Measurements from ENCODE around the gene ZBTB7A. TPM values are rescaled to one million over a fixed set of nuclear protein-coding genes. Genes with fewer than 3 reads are reported as not detected.

ZBTB7A gene
- total RNA-seq, 2 donors from 2014 or later: 110 to 123 TPM

DNA sequence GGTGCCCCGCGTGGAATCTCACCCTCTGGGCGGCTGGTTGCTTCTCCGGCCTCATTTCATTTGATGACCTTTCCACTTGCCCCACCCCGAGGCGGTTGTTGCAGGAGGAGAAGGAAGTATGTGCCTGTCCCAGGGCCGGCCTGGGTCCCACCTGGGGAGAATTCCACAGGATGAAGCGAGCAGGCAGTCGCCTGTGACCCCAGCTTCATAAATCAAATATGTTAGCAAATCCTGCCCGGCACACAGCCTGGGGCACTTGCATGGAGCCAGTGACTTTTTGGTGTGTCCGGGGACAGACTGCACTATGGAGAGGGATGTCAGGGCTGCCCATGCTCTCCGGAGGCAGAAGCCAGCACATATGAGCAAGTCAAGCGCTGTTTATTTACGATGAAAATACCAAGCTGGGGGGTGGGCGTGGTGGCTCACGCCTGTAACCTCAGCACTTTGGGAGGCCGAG is 19.7 kb upstream of the ZBTB7A start:
- Histone ChIP-seq H3K9me3 (no peaks in the 10 kb centered on the region), H3K9ac (ENCODE audit: low read depth in 2 of 2, low read length in 2 of 2) (peak overlapping the region; percentile 50 to 55), H3K4me1 (peaks cover 26% of the 10 kb centered on the region), H3K27me3 (no peaks in the 10 kb centered on the region), H3K27ac (peak overlapping the region; percentile 86), H3K4me3 (no peak overlapping the region), H3K36me3 (no peaks in the 10 kb centered on the region)
- DNase-seq: peak; percentile 88
- intact Hi-C loops (cut with DNase I): no loop called here
- TF ChIP-seq, protein P1, sequence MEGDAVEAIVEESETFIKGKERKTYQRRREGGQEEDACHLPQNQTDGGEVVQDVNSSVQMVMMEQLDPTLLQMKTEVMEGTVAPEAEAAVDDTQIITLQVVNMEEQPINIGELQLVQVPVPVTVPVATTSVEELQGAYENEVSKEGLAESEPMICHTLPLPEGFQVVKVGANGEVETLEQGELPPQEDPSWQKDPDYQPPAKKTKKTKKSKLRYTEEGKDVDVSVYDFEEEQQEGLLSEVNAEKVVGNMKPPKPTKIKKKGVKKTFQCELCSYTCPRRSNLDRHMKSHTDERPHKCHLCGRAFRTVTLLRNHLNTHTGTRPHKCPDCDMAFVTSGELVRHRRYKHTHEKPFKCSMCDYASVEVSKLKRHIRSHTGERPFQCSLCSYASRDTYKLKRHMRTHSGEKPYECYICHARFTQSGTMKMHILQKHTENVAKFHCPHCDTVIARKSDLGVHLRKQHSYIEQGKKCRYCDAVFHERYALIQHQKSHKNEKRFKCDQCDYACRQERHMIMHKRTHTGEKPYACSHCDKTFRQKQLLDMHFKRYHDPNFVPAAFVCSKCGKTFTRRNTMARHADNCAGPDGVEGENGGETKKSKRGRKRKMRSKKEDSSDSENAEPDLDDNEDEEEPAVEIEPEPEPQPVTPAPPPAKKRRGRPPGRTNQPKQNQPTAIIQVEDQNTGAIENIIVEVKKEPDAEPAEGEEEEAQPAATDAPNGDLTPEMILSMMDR (IDR thresholded peaks at IDR 0.05): no peak

DNA sequence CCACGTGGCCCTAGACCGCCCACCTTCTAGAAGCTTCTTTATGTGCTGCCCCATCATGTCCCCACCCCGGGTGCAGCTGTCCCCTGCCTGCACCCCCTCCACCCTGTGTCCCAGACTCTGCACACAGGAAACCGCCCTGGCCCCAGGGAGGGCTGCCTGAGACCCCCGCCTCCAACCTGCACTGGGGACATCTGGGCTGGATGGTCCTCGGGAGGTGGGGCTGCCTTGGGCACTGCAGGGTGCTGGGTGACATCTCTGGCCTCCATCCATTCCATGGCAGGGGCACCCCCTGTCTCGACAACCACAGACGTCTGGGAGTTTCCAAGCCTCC is 17.8 kb upstream of the ZBTB7A start:
- Histone ChIP-seq H3K27me3 (no peaks in the 10 kb centered on the region), H3K4me1 (peaks cover 26% of the 10 kb centered on the region), H3K9me3 (no peaks in the 10 kb centered on the region), H3K27ac (peak overlapping the region; percentile 77), H3K4me3 (no peak overlapping the region), H3K9ac (ENCODE audit: low read depth in 2 of 2, low read length in 2 of 2) (peak overlapping the region; percentile 70 to 73), H3K36me3 (no peaks in the 10 kb centered on the region)
- no peak for DNase-seq
- TF ChIP-seq, protein P1 (IDR thresholded peaks at IDR 0.05): no peak
- intact Hi-C loops (cut with DNase I): no loop called here

DNA sequence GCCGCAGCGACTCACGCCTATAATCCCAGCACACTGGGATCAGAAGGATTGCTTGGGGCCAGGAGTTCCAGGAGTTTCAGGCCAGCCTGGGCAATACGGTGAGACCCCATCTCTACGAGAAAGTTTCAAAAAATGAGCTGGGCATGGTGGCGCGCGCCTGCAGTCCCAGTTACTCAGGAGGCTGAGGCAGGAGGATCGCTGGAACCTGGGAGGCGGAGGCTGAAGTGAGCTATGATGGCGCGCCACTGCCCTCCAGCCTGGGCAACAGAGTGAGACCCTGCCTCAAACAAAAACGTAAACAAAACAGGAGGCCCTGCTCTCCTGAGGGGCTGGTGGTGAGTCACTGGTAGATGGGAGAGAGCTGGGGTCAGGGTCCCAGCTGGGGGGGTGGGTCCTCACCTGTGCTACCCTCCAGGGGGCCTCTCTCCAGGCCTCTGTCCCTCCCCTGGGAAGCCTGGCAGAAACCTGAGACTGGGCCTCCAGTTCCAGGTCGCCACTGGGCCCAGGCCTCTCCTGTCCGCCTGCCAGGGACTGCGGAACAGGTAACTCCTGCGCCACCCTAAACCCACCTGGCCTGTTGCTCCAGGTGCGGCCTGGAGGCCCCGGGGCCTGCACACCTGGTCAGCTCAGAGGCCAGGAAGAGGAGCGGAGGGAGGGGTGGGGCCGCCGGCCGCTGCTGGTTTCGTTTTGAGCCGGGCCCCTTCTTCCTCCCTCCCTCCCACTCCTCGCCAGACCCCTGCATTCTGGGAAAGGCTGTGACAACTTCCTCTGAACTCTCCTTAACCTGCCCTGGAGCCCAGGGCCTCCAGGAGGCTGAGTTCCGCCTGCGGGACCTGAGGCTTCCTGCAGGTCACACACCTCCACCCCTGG is 17.2 kb upstream of the ZBTB7A start:
- Histone ChIP-seq H3K9ac (ENCODE audit: low read depth in 2 of 2, low read length in 2 of 2) (peak overlapping the region; percentile 70 to 73), H3K27me3 (no peaks in the 10 kb centered on the region), H3K27ac (peak overlapping the region; percentile 77), H3K9me3 (no peaks in the 10 kb centered on the region), H3K4me1 (peaks cover 28% of the 10 kb centered on the region), H3K4me3 (no peak overlapping the region), H3K36me3 (no peaks in the 10 kb centered on the region)
- TF ChIP-seq, protein P1 (IDR thresholded peaks at IDR 0.05): no peak
- intact Hi-C loops (cut with DNase I): no loop called here
- peak; percentile 73 for DNase-seq

DNA sequence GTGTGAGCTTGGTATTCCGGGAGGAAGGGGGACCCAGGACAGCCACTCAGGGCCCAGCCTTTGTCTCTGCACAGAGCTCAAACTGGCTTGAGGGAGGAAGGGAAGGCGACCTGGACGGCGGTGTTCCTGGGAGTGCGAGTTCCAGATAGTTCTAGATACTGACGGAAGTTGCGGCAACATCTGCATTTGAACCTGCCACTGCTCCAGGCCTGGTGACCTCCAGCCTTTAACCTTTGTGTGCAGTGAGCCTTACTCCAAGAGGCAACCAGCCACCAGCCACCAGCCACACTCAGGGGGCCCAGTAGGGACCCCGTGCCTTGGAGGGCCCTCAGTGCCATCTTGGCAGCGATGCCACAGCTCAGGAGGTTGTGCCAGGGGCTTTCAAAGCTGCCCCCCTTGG is 15.5 kb upstream of the ZBTB7A start:
- Histone ChIP-seq H3K4me3 (no peak overlapping the region), H3K4me1 (peaks cover 37% of the 10 kb centered on the region), H3K27ac (no peak overlapping the region), H3K27me3 (no peaks in the 10 kb centered on the region), H3K36me3 (no peaks in the 10 kb centered on the region), H3K9ac (ENCODE audit: low read depth in 2 of 2, low read length in 2 of 2) (no peak overlapping the region), H3K9me3 (no peaks in the 10 kb centered on the region)
- intact Hi-C loops (cut with DNase I): no loop called here
- no peak for DNase-seq
- TF ChIP-seq, protein P1 (IDR thresholded peaks at IDR 0.05): no peak

DNA sequence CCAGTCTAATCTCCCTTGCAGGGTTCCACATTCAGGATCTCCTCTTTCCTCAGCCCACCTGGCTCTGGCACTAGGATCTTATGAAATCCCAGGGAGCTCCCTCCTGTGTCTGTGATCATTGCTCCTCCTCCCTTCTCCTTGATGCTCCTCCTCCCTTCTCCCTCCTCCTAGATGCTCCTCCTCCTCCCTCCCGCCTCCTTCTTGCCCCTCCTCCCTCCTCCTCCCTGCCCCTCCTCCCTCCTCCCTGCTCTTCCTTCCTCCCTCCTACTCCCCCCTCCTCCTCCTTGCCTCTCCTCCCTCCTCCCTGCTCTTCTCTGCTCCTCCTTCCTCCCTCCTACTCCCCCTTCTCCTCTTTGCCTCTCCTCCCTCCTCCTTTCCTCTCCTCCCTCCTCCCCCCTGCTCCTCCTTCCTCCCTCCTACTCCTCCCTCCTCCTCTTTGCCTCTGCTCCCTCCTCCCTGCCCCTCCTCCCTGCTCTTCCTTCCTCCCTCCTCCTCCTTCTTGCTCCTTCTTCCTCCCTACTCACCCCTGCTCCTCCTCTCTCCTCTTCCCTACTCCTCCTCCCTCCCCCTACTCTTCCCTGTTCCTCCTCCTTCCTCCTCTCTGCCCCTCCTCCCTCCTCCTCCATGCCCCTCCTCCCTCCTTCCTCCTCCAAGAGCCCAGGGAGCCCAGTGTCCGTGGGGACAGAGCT is 14.9 kb upstream of the ZBTB7A start:
- peak; percentile 54 for DNase-seq
- H3K27me3 ChIP-seq: no peaks in the 10 kb centered on the region
- no peak overlapping the region for H3K27ac ChIP-seq
- TF ChIP-seq, protein P1 (IDR thresholded peaks at IDR 0.05): no peak
- no peak overlapping the region for H3K4me3 ChIP-seq
- no peaks in the 10 kb centered on the region for H3K9me3 ChIP-seq
- H3K36me3 ChIP-seq: no peaks in the 10 kb centered on the region
- no peak overlapping the region for H3K9ac ChIP-seq (ENCODE audit: low read depth in 2 of 2, low read length in 2 of 2)
- intact Hi-C loops (cut with DNase I): no loop called here
- peaks cover 35% of the 10 kb centered on the region for H3K4me1 ChIP-seq
